ENCODE results near the gene OPCML. TPM values are rescaled to one million over a fixed set of nuclear protein-coding genes. Genes with fewer than 3 reads are reported as not detected.

The OPCML gene
- total and polyA plus RNA-seq, 7 donors: 0.01 to 0.80 (median 0.07) TPM; not detected in 4

GRCh38 chr11:133497477-133498140, 34.7 kb downstream of the OPCML start:
- intact Hi-C loops (cut with DNase I): no loop called here
- no peak for ATAC-seq

DNA sequence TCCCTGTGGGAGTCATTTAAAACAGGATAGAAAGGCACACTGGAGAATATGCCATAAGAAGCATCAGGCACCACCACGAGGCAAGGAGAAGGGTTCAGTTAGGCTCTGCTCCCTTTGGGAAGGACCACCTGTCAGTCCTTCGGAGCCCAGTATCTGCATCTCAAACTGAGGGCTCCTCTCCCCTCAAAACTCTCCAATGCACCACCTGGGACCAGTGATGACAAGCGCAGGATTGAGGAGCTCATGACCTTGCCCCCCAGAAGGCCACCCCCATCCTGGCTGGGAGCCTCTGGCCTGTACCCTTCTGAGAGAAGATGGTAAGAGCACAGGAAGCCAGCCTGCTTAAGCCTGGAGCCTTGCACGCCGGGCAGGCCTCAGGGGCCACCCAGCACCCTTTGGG, 39.4 kb downstream of the OPCML start:
- 77 to 83% (median 78%) methylated on average over 5 of the region's 5 CpGs for WGBS, 3 donors
- H3K4me3 ChIP-seq: no peak overlapping the region
- H3K27ac ChIP-seq: no peak overlapping the region
- H3K27me3 ChIP-seq (ENCODE audit: insufficient read depth in 3 of 3, low read length in 2 of 3): no peaks in the 10 kb centered on the region
- H3K9me3 ChIP-seq: no peaks in the 10 kb centered on the region
- intact Hi-C loops (cut with DNase I): no loop called here
- no peak for TF ChIP-seq CTCF (IDR thresholded peaks at IDR 0.05)
- no peak for DNase-seq
- ATAC-seq: no peak
- no peaks in the 10 kb centered on the region for H3K36me3 ChIP-seq (ENCODE audit: insufficient read depth in 1 of 2, low read depth in 1 of 2)
- no peaks in the 10 kb centered on the region for H3K4me1 ChIP-seq

More at GRCh38 chr11:133497477-133498140, 34.7 kb downstream of the OPCML start:
- Histone ChIP-seq H3K36me3 (ENCODE audit: insufficient read depth in 1 of 2, low read depth in 1 of 2) (no peaks in the 10 kb centered on the region), H3K4me3 (no peak overlapping the region), H3K27me3 (ENCODE audit: insufficient read depth in 3 of 3, low read length in 2 of 3) (no peaks in the 10 kb centered on the region), H3K4me1 (no peaks in the 10 kb centered on the region), H3K27ac (no peak overlapping the region), H3K9me3 (no peaks in the 10 kb centered on the region)
- TF ChIP-seq CTCF (IDR thresholded peaks at IDR 0.05): no peak
- 67 to 71% (median 70%) methylated on average over 12 of the region's 12 CpGs for WGBS, 3 donors
- no peak for DNase-seq

- ATAC-seq: no peak
- H3K4me3 ChIP-seq: no peak overlapping the region
- TF ChIP-seq CTCF (IDR thresholded peaks at IDR 0.05): no peak
- H3K27ac ChIP-seq: no peak overlapping the region
- no peaks in the 10 kb centered on the region for H3K9me3 ChIP-seq
- H3K4me1 ChIP-seq: no peaks in the 10 kb centered on the region
- H3K36me3 ChIP-seq (ENCODE audit: insufficient read depth in 1 of 2, low read depth in 1 of 2): no peaks in the 10 kb centered on the region
- 53 to 62% (median 55%) methylated on average over 9 of the region's 9 CpGs for WGBS, 3 donors
- intact Hi-C loops (cut with DNase I): no loop called here
- DNase-seq: no peak
- no peaks in the 10 kb centered on the region for H3K27me3 ChIP-seq (ENCODE audit: insufficient read depth in 3 of 3, low read length in 2 of 3)
Measured at GRCh38 chr11:133491680-133492383, 40.5 kb downstream of the OPCML start.

GRCh38 chr11:133480722-133481121, 51.6 kb downstream of the OPCML start:
- DNase-seq (no peak), ATAC-seq (no peak)
- H3K27ac ChIP-seq: no peak overlapping the region
- H3K9me3 ChIP-seq: no peaks in the 10 kb centered on the region
- no peak overlapping the region for H3K4me3 ChIP-seq
- no peaks in the 10 kb centered on the region for H3K36me3 ChIP-seq (ENCODE audit: insufficient read depth in 1 of 2, low read depth in 1 of 2)
- no peaks in the 10 kb centered on the region for H3K4me1 ChIP-seq
- no peak for TF ChIP-seq CTCF (IDR thresholded peaks at IDR 0.05)
- H3K27me3 ChIP-seq (ENCODE audit: insufficient read depth in 3 of 3, low read length in 2 of 3): no peaks in the 10 kb centered on the region
- intact Hi-C loops (cut with DNase I): no loop called here
- 71 to 84% (median 78%) methylated on average over 1 of the region's 1 CpG for WGBS, 3 donors

All from psoas muscle (tissue), 8 donors.